H1 (cell line): ENCODE measurements around the gene MAN1C1. TPM values are rescaled to one million over a fixed set of nuclear protein-coding genes. Genes with fewer than 3 reads are reported as not detected.

ENCODE experiments used
- CHD7 ChIP-seq: fragments of 300-600 bp; sonication (generic); IDR thresholded peaks from 2 replicates; pipeline ENCODE4 v1.7.1; 2012; ENCODE audit warnings: low read length, moderate library complexity, mild to moderate bottlenecking, inconsistent platforms; ENCODE audit not compliant: insufficient replicate concordance
- PHF8 ChIP-seq: fragments of 200-600 bp; sonication (generic); conservative IDR thresholded peaks from 2 replicates; pipeline ENCODE4 v1.7.1; 2012; ENCODE audit warnings: low read depth, mild to moderate bottlenecking, inconsistent platforms, low read length, moderate library complexity
- RFX5 ChIP-seq: IDR thresholded peaks from 2 replicates; pipeline ENCODE4 v1.6.1; 2011; ENCODE audit warnings: low read depth, low read length, improper control_type of control experiment, borderline replicate concordance
- SIN3A ChIP-seq, 2 experiments: IDR thresholded peaks in 1 of 2; conservative IDR thresholded peaks in 1 of 2; 2 replicates each; pipeline ENCODE4 v1.6.1; 2011 to 2012; ENCODE audit warnings: low read length in 2 of 2, improper control_type of control experiment in 1 of 2, low read depth in 1 of 2, mild to moderate bottlenecking in 1 of 2
- SIRT6 ChIP-seq: IDR thresholded peaks from one replicate; pipeline ENCODE4 v1.7.1; 2012; ENCODE audit warnings: low read length, inconsistent platforms
- USF2 ChIP-seq: IDR thresholded peaks from 2 replicates; pipeline ENCODE4 v1.6.1; 2011; ENCODE audit warnings: low read length, improper control_type of control experiment
- polyA plus RNA-seq, 7 experiments: library from polyadenylated mRNA; depleted of rRNA in 3 of 7; stranded (reverse) in 5 of 7; unstranded in 2 of 7; fragments of >200 nt in 5 of 7; fragments of 200-250 nt in 2 of 7; gene quantifications; 1 replicate in 5 of 7; 2 replicates in 1 of 7; 4 replicates in 1 of 7; pipeline versions ENCODE4 v1.2.1 to v1.2.3, GENCODE V29; 2011 to 2013; ENCODE audit warnings: missing spikeins in 2 of 7, mixed read lengths in 2 of 7
- total RNA-seq: library from RNA; stranded (reverse); fragmentation: NEBNext Ultra II Directional; extraction: Animal tissue kit (Norgen Biotek cat#: 25700); gene quantifications from 2 replicates; pipeline ENCODE4 v1.2.1, GENCODE V29; 2021
- TF ChIP-seq, protein P1 (sequence below): IDR thresholded peaks from 2 replicates; pipeline ENCODE4 v1.6.1; 2012; ENCODE audit warnings: inconsistent platforms

MAN1C1 gene
- total and polyA plus RNA-seq, 2 of the 8 experiments (the other 6 are each of a cell fraction or from before 2014, with no cell fraction given): 7.8 to 15.2 TPM

DNA sequence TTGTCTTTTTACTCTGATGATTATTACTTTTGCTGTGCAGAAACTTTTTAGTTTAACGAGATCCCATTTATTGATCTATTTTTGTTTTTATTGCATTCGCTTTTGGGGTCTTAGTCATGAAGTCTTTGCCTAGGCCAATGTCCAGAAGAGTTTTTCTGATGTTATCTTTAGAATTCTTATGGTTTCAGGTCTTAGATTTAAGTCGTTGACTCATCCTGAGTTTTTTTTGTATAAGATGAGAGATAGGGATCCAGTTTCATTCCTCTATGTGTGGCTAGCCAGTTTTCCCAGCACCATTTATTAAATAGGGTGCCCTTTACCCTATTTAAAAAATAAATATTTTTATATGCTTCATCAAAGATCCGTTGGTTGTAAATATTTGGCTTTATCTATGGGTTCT, 13.2 kb downstream of the MAN1C1 start (continued):
- no peak for TF ChIP-seq CHD7
- no peak for TF ChIP-seq SIN3A (conservative IDR thresholded peaks at IDR 0.05 in 1 of 2, IDR thresholded peaks at IDR 0.05 in 1 of 2; ENCODE audit: low read depth in 1 of 2, low read length in 2 of 2)
- TF ChIP-seq SIRT6: no peak
- no peak for TF ChIP-seq PHF8
- no peak for TF ChIP-seq USF2
- TF ChIP-seq RFX5: no peak
- TF ChIP-seq, protein P1, sequence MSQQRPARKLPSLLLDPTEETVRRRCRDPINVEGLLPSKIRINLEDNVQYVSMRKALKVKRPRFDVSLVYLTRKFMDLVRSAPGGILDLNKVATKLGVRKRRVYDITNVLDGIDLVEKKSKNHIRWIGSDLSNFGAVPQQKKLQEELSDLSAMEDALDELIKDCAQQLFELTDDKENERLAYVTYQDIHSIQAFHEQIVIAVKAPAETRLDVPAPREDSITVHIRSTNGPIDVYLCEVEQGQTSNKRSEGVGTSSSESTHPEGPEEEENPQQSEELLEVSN: no peak
